Measurements from ENCODE around the gene PRRG3.
"Not testable (repeated sequence)": the region's sequence is repeated elsewhere in the genome, so short reads cannot be mapped to it uniquely, and the experiment has no call there.

Gene PRRG3
- total RNA-seq, result 0 reads per million in 2 donors

DNA sequence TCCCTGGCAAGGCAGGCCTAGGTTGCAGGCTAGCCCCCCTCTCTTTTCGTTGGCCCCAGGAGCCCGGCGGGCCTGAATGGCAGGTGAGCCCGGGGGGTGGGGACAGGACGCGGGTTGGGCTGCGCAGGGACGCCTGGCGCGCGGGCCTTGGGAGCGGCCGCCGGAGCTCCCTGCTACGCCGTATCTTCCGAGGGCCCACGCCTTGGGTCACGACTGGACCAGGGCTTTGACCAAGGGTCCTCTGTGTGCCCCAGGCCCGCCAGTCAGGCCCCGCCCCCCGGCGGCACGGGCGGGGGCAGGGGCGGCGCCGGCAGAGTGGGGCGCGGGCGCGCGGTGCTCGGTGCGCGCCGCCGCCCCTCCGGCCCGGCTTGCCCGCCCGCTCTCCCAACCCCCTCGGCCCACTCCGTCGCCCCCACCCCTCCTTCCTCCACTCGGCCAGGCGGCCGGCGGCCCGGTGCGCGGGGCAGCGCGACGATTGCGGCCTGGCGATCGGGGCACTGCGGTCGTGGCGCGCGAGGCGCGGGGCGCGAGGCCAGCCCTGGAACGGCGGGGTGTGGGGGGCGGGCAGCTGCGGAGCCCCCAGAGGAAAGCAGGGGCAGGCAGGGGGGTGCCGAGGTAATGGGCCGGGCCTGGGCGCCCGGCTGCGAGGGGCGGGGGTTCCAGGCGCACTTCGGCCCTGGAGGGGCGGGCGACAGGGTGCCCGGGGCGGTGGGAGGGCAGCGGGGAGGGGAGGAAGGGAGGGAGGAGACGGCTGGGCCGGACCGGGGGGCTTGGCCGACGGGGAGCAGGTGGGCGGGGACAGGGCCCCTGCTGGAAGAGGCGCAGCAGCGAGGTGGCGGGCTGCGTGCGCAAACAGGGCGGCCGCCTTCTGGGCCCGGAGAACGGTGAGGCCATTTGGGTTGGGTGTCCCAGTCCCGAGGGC, at the start of gene PRRG3:
TSS of gene PRRG3 (plus strand) at position 798 of the 922 bp plus-strand sequence. CDS start 3,357 bp downstream, outside the sequence.
- no peak for DNase-seq

- no peak for DNase-seq
These were observed 20.0 kb upstream of the PRRG3 start for GRCh38 chrX:151675121-151675746.

GRCh38 chrX:151676196-151676595, 19.1 kb upstream of the PRRG3 start:
- no peak for DNase-seq

- no peak for DNase-seq
These were observed 15.4 kb upstream of the PRRG3 start for GRCh38 chrX:151679798-151680402.

- peak in 3 of 5 experiments; percentile 19 to 28 (median 25) for DNase-seq
These were observed 14.5 kb upstream of the PRRG3 start for GRCh38 chrX:151680805-151681204.

DNA sequence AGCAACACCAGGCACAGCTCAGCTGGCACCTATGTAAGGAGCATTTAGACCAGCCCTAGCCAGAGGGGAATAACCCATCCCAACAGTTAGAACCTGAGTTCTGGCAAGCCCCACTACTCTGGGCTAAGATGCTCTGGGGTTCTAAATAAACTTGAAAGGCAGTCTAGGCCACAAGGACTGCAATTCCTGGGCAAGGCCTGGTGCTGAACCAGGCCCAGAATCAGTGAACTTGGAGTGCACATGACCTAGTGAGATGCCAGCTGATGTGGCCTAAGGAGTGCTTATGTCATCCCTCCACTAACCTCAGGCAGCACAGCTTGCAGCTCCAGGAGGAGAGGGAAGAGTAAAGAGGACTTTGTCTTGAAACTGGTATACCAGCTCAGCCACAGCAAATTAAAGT, 7.6 kb upstream of the PRRG3 start:
- no peak for DNase-seq

- DNase-seq, result no peak
These were observed 6.6 kb upstream of the PRRG3 start for GRCh38 chrX:151688695-151689094.

GRCh38 chrX:151692825-151693224, 2.4 kb upstream of the PRRG3 start:
- DNase-seq, result no peak

GRCh38 chrX:151694121-151694520, 1.1 kb upstream of the PRRG3 start:
- no peak for DNase-seq

DNA sequence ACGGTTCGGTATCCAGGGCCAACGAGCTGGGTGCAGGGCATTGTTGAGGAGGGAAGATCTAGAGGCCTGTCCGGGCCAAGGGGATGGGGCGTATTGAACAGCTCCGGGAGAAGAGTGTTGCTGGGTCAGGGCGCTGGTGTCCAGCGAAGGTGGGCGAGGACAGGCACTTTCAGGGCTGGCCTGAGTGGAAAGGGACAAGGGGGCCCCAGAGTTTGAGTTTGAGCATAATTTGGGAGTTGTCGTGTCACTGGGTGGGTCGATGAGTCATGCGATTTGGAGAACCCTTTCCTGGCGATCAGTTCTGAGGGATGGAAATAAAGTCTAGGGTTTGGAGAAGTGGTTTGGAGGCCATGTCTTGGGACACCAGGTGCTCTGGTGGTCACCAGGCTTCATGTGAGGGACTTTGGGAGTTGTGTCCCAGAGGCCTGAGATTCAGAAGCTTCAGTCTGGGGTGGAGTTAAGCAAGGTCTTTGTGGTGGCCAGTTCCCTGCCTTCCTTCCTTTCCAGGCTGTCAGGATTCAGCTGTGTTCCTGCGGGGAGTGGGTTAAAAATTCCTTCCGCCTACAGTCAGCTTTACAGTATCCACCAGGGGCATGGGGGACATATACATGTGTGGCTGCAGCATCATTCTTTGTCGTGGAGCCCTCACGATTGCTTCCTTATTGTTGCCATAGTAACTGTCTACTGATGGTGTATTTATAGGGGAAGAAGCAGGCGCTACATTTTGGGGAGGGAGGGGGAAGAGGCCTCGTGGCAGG, 504 bp downstream of the PRRG3 start:
- DNase-seq, result no peak

- not testable (repeated sequence) for DNase-seq
These were observed 1.8 kb downstream of the PRRG3 start for GRCh38 chrX:151697082-151697481.

DNA sequence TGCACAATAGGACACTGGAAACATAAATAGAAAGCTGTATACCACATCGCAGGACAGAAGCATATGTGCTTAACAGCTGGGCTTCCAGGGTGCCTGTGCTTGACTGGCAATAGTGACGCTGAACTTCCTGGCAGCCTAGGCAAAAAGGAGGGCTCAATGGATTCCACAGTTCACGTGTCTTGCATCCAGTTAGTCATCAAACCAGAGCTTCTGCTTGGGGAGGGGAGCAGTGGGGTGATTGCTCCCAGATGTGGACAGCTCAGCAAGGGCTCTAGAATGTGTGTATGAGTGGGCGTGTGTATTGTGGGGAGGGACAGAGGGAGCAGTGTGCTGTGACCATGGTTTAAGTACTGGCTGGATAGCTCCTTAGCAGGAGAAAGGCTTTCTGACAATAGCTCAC, 2.3 kb downstream of the PRRG3 start:
- no peak for DNase-seq

- DNase-seq, result no peak
These were observed 3.2 kb downstream of the PRRG3 start for GRCh38 chrX:151698485-151698884.

DNA sequence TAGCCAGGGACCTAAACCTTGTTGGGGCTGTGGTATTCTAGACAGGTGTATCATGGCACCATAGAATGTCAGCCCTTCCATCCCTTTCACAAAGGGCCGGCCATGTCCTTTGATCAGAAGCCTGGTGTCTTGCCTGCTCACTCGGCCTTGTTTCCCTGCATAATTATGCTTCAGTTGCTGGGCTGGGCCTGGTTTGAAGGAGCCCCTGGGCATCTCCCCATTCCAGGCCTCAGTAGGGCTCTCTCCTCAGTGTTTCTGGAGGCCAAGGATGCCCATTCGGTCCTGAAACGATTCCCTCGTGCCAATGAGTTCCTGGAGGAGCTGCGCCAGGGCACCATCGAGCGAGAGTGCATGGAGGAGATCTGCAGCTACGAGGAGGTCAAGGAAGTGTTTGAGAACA, 4.5 kb downstream of the PRRG3 start:
- DNase-seq, result no peak

DNA sequence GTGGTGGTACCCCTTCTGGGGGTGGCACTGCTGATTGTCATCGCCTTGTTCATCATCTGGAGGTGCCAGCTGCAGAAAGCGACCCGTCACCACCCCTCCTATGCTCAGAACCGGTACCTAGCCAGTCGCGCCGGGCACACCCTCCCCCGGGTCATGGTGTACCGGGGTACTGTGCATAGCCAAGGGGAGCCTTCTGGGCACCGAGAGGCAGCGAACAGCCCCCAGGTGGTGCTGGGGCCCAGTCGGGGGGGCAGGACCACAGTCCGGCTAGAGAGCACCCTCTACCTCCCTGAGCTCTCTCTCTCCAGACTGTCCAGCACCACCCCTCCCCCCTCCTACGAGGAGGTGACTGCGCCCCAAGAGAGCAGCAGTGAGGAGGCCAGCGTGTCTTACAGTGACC, 5.3 kb downstream of the PRRG3 start:
- no peak for DNase-seq

GRCh38 chrX:151701071-151701470, 5.8 kb downstream of the PRRG3 start:
- no peak for DNase-seq

- no peak for DNase-seq
These were observed 6.3 kb downstream of the PRRG3 start for GRCh38 chrX:151701531-151701930.

DNA sequence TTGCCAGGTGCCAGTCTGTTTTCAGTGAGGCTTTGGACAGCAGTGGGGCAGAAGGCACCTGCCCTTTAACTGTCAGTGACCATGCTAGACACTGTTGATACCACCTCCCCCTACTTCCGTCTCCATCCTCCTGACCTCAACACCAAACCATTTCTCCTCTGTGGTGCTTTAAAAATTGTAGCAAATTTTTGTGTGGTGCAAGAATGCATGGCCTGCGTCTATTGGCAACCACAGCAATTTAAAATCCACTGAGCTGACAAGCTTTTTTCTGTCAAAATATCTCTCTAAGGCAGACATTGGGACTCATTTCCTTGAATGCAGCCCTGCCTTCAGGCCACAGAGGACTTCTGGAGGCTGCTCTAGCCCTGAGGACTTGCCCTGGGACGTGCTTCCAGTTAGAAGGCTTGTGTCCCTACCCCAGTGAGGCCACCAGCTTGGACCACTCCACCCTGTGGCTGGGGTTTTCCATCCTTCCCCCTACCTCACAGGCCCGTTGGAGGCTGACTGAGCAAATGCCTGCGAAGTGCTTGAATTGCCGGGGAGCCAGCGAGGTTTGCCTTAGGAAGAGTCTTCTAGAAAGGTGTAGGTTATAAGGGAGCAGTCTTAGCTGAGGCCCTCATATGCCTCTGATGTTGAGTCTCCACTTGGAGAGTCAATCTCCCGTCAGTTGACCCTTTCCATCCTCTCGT, 6.9 kb downstream of the PRRG3 start:
- DNase-seq, result no peak

GRCh38 chrX:151702741-151703340, 7.6 kb downstream of the PRRG3 start:
- DNase-seq, result no peak

DNA sequence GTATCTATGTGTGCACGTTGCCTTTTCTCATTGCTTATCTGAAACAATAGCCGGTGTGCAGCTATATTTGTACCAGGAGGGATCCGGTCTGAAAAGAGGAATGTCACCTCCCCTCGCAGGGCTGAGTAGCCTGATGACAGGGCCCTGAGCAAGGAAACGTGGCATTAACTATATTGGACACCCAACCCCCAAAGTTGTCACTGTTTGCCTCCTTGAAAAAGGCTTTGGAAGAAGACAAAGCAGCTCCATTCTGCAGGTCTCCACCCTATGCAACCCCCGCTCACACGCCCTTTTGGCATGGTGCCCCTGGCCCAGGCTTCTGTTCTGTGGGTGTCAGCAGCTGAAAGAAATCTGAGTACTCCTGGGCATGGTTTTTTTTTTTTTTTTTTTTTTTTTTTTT, 8.2 kb downstream of the PRRG3 start:
- no peak for DNase-seq

GRCh38 chrX:151704041-151704663, 8.9 kb downstream of the PRRG3 start:
- DNase-seq, result no peak
